HG02943 (cell line): ENCODE data around the gene TTN.

Experiments
- ATAC-seq: cut with Tn5 transposase; IDR thresholded peaks from one replicate; pipeline ENCODE4 v1.9.1; 2021; ENCODE audit warnings: mild to moderate bottlenecking, low read depth, moderate library complexity; ENCODE audit not compliant: unreplicated experiment

TTN gene

GRCh38 chr2:178506949-178507348 lies 300.3 kb downstream of the TTN start:
- no peak for ATAC-seq

GRCh38 chr2:178506524-178506923 lies 300.7 kb downstream of the TTN start:
- no peak for ATAC-seq

GRCh38 chr2:178506101-178506500 lies 301.1 kb downstream of the TTN start:
- ATAC-seq = no peak

- ATAC-seq = no peak
Measured at GRCh38 chr2:178502751-178503150, 304.5 kb downstream of the TTN start.

- ATAC-seq = no peak
Measured at GRCh38 chr2:178499640-178500039, 307.6 kb downstream of the TTN start.

GRCh38 chr2:178498137-178498536 lies 309.1 kb downstream of the TTN start:
- ATAC-seq = no peak

GRCh38 chr2:178496049-178496448 lies 311.2 kb downstream of the TTN start:
- ATAC-seq = no peak

- ATAC-seq = no peak
Measured at GRCh38 chr2:178491612-178492011, 315.6 kb downstream of the TTN start.

- no peak for ATAC-seq
Measured at GRCh38 chr2:178485356-178485755, 321.9 kb downstream of the TTN start.

- ATAC-seq = no peak
Measured at GRCh38 chr2:178484245-178485041, 322.8 kb downstream of the TTN start.

- ATAC-seq = no peak
Measured at GRCh38 chr2:178482437-178482836, 324.8 kb downstream of the TTN start.

GRCh38 chr2:178480227-178481181 lies 326.7 kb downstream of the TTN start, which contains the start of gene PLEKHA3:
TSS of gene PLEKHA3 (plus strand) at chr2:178480457. CDS start at chr2:178480870, 413 bp downstream.
- ATAC-seq = peak; percentile 59

GRCh38 chr2:178479758-178480226 lies 327.4 kb downstream of the TTN start:
- no peak for ATAC-seq

- ATAC-seq = no peak
Measured at GRCh38 chr2:178479275-178479616, 328.0 kb downstream of the TTN start.

GRCh38 chr2:178478439-178479274 lies 328.6 kb downstream of the TTN start, which contains the start of gene FKBP7:
TSS of gene FKBP7 (minus strand) at chr2:178478600. CDS start at chr2:178478499, 101 bp downstream.
- peak; percentile 44 for ATAC-seq

GRCh38 chr2:178478130-178478438 lies 329.1 kb downstream of the TTN start:
- no peak for ATAC-seq

GRCh38 chr2:178477443-178478129 lies 329.6 kb downstream of the TTN start:
- ATAC-seq = no peak

- ATAC-seq = no peak
Measured at GRCh38 chr2:178476477-178476876, 330.7 kb downstream of the TTN start.
